ENCODE results near the gene PRKACG. TPM values are rescaled to one million over a fixed set of nuclear protein-coding genes. Genes with fewer than 3 reads are reported as not detected.

Gene PRKACG
- not detected in 2 replicates for total RNA-seq

GRCh38 chr9:69014013-69014412 is at the start of gene PRKACG:
TSS of gene PRKACG (minus strand) at chr9:69014113. CDS start at chr9:69014092, 21 bp downstream.

GRCh38 chr9:69035438-69036308 is 21.8 kb upstream of the PRKACG start, which contains the start of gene FXN:
TSS of gene FXN (plus strand) at chr9:69035752. CDS start at chr9:69035783, 31 bp downstream.

Other genes with a start within 250 kb of the PRKACG start
- gene FXN, start 21.6 kb upstream of the PRKACG start, total RNA-seq, result 2.8 and 3.2 TPM in 2 replicates
- 18.3 and 21.3 TPM in 2 replicates for gene TJP2, start 160.2 kb upstream of the PRKACG start, total RNA-seq